HEK293 (cell line): ENCODE measurements around the gene INVS.

Source experiments
- CTCF ChIA-PET: fragments of 350-600 bp; formaldehyde crosslinking; extraction: SDS; loops from one replicate; lab custom pipeline; 2021; ENCODE audit warnings: antibody characterized with exemption; lab: Yijun Ruan, JAX
- POLR2A ChIA-PET: fragments of 300-600 bp; formaldehyde crosslinking; extraction: SDS; loops from one replicate; lab custom pipeline; 2020; ENCODE audit warnings: antibody characterized with exemption, inconsistent platforms; lab: Yijun Ruan, JAX
- H3K27ac ChIP-seq: fragments of 200-500 bp; sonication (Bioruptor generic); 2 replicates; pipeline ENCODE4 v1.5.1; 2014; ENCODE audit warnings: low read depth, low read length, control low read depth, inconsistent platforms; ENCODE audit errors: extremely low read depth
- H3K36me3 ChIP-seq, 2 experiments: fragments of 200-500 bp in 1 of 2; sonication (Bioruptor generic) in 1 of 2; 1 replicate in 1 of 2; 2 replicates in 1 of 2; pipeline ENCODE4 v1.5.1; 2014 to 2017; ENCODE audit warnings: inconsistent platforms in 2 of 2, low read length in 2 of 2; ENCODE audit not compliant: control insufficient read depth in 2 of 2, insufficient read depth in 1 of 2
- H3K4me1 ChIP-seq: fragments of 200-500 bp; sonication (Bioruptor generic); 2 replicates; pipeline ENCODE4 v1.5.1; 2014; ENCODE audit warnings: mild to moderate bottlenecking, low read length, inconsistent platforms; ENCODE audit not compliant: control insufficient read depth, insufficient read depth
- H3K4me3 ChIP-seq: 2 replicates; pipeline ENCODE4 v1.5.1; 2011; ENCODE audit warnings: low read depth, mild to moderate bottlenecking, control low read depth, low read length, moderate library complexity
- H3K9me3 ChIP-seq: fragments of 200-500 bp; sonication (Bioruptor generic); 2 replicates; pipeline ENCODE4 v1.5.1; 2014; ENCODE audit warnings: low read depth, low read length, inconsistent platforms; ENCODE audit not compliant: control insufficient read depth, insufficient read depth
- AEBP2 ChIP-seq: fragments of 450-650 bp; formaldehyde crosslinking; IDR thresholded peaks from 2 replicates; pipeline ENCODE4 v1.5.1; 2016; ENCODE audit warnings: missing biosample characterization, missing genetic modification characterization, borderline replicate concordance
- BCL6B ChIP-seq: fragments of 450-650 bp; formaldehyde crosslinking; IDR thresholded peaks from 2 replicates; pipeline ENCODE4 v1.5.1; 2017; ENCODE audit warnings: missing biosample characterization, missing genetic modification characterization
- FEZF1 ChIP-seq: fragments of 450-650 bp; formaldehyde crosslinking; IDR thresholded peaks from 2 replicates; pipeline ENCODE4 v1.5.1; 2016; ENCODE audit warnings: missing biosample characterization, missing genetic modification characterization
- HOXA7 ChIP-seq: sonication (generic); formaldehyde crosslinking; IDR thresholded peaks from 2 replicates; pipeline ENCODE4 v1.8.1; 2022; ENCODE audit warnings: missing genetic modification reagents, borderline replicate concordance
- HOXD13 ChIP-seq: sonication (generic); formaldehyde crosslinking; IDR thresholded peaks from 2 replicates; pipeline ENCODE4 v1.8.0; 2022; ENCODE audit warnings: missing genetic modification reagents, borderline replicate concordance
- KLF7 ChIP-seq: fragments of 450-650 bp; formaldehyde crosslinking; IDR thresholded peaks from 2 replicates; pipeline ENCODE4 v1.5.1; 2016; ENCODE audit warnings: missing biosample characterization, missing genetic modification characterization, borderline replicate concordance
- MYNN ChIP-seq: fragments of 450-650 bp; formaldehyde crosslinking; IDR thresholded peaks from 2 replicates; pipeline ENCODE4 v1.5.1; 2016; ENCODE audit warnings: missing biosample characterization, missing genetic modification characterization, borderline replicate concordance
- OSR2 ChIP-seq: fragments of 450-650 bp; formaldehyde crosslinking; IDR thresholded peaks from 2 replicates; pipeline ENCODE4 v1.5.1; 2016; ENCODE audit warnings: missing biosample characterization, missing genetic modification characterization
- SP7 ChIP-seq: fragments of 450-650 bp; formaldehyde crosslinking; IDR thresholded peaks from 2 replicates; pipeline ENCODE4 v1.5.1; 2016; ENCODE audit warnings: missing biosample characterization, missing genetic modification characterization
- WT1 ChIP-seq: fragments of 450-650 bp; formaldehyde crosslinking; IDR thresholded peaks from 2 replicates; pipeline ENCODE4 v1.5.1; 2016; ENCODE audit warnings: missing biosample characterization, missing genetic modification characterization
- YY1 ChIP-seq: fragments of 450-650 bp; formaldehyde crosslinking; IDR thresholded peaks from 2 replicates; pipeline ENCODE4 v1.5.1; 2018; ENCODE audit warnings: missing biosample characterization, missing genetic modification characterization
- YY2 ChIP-seq: fragments of 450-650 bp; formaldehyde crosslinking; IDR thresholded peaks from 2 replicates; pipeline ENCODE4 v1.5.1; 2016; ENCODE audit warnings: missing biosample characterization, missing genetic modification characterization
- ZNF10 ChIP-seq: fragments of 450-650 bp; formaldehyde crosslinking; IDR thresholded peaks from 2 replicates; pipeline ENCODE4 v1.5.1; 2017; ENCODE audit warnings: missing biosample characterization, missing genetic modification characterization
- ZNF138 ChIP-seq: fragments of 450-650 bp; formaldehyde crosslinking; IDR thresholded peaks from 2 replicates; pipeline ENCODE4 v1.5.1; 2016; ENCODE audit warnings: missing biosample characterization, missing genetic modification characterization, borderline replicate concordance
- ZNF211 ChIP-seq: fragments of 450-650 bp; formaldehyde crosslinking; IDR thresholded peaks from 2 replicates; pipeline ENCODE4 v1.5.1; 2016; ENCODE audit warnings: low read depth, missing biosample characterization, missing genetic modification characterization
- ZNF221 ChIP-seq: fragments of 450-650 bp; formaldehyde crosslinking; IDR thresholded peaks from 2 replicates; pipeline ENCODE4 v1.5.1; 2017; ENCODE audit warnings: missing biosample characterization, missing genetic modification characterization, borderline replicate concordance
- ZNF529 ChIP-seq: fragments of 450-650 bp; formaldehyde crosslinking; IDR thresholded peaks from 2 replicates; pipeline ENCODE4 v1.5.1; 2017; ENCODE audit warnings: missing genetic modification characterization, missing biosample characterization; ENCODE audit not compliant: insufficient replicate concordance
- ZNF600 ChIP-seq: fragments of 450-650 bp; formaldehyde crosslinking; IDR thresholded peaks from 2 replicates; pipeline ENCODE4 v1.5.1; 2016; ENCODE audit warnings: missing biosample characterization, missing genetic modification characterization
- ZNF610 ChIP-seq: fragments of 450-650 bp; formaldehyde crosslinking; IDR thresholded peaks from 2 replicates; pipeline ENCODE4 v1.5.1; 2016; ENCODE audit warnings: missing biosample characterization, missing genetic modification characterization, borderline replicate concordance
- ZNF623 ChIP-seq: fragments of 450-650 bp; formaldehyde crosslinking; IDR thresholded peaks from 2 replicates; pipeline ENCODE4 v1.5.1; 2016; ENCODE audit warnings: missing biosample characterization, missing genetic modification characterization
- ZNF658 ChIP-seq: fragments of 450-650 bp; formaldehyde crosslinking; IDR thresholded peaks from 2 replicates; pipeline ENCODE4; 2016; ENCODE audit warnings: missing biosample characterization, missing genetic modification characterization
- ZNF707 ChIP-seq: fragments of 450-650 bp; formaldehyde crosslinking; IDR thresholded peaks from 2 replicates; pipeline ENCODE4 v1.5.1; 2016; ENCODE audit warnings: missing biosample characterization, missing genetic modification characterization
- ZNF777 ChIP-seq: fragments of 450-650 bp; formaldehyde crosslinking; IDR thresholded peaks from 2 replicates; pipeline ENCODE4 v1.5.1; 2017; ENCODE audit warnings: missing biosample characterization, missing genetic modification characterization, borderline replicate concordance
- TF ChIP-seq, protein P1 (sequence below): fragments of 450-650 bp; formaldehyde crosslinking; IDR thresholded peaks from 2 replicates; pipeline ENCODE4 v1.5.1; 2016; ENCODE audit warnings: missing biosample characterization, missing genetic modification characterization, borderline replicate concordance
- TF ChIP-seq, protein P2 (sequence below): fragments of 450-650 bp; formaldehyde crosslinking; IDR thresholded peaks from 2 replicates; pipeline ENCODE4 v1.5.1; 2016; ENCODE audit warnings: missing biosample characterization, missing genetic modification characterization
- TF ChIP-seq, protein P3 (sequence below): fragments of 450-650 bp; formaldehyde crosslinking; IDR thresholded peaks from 2 replicates; pipeline ENCODE4 v1.5.1; 2016; ENCODE audit warnings: missing biosample characterization, missing genetic modification characterization

The INVS gene

DNA sequence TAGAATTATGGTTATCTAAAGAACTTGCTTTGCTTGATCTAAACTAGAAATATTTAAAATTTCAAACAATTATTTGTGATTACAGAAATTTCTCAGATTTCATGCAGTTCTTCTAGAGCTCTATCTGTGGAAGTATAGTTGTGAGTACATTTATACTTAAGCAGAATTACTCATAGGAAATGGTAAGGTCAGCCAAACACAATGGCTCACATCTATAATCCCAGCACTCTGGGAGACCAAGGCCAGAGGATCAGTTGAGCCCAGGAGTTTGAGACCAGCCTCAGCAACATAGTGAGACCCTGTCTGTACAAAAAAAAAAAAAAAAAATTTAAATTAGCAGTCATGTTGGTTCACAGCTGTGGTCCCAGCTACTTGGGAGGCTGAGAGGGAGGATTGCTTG, 71.0 kb downstream of the INVS start:
- Histone ChIP-seq H3K36me3 (no peaks in the 10 kb centered on the region), H3K27ac (no peak overlapping the region), H3K9me3 (no peaks in the 10 kb centered on the region), H3K4me3 (no peak overlapping the region), H3K4me1 (no peaks in the 10 kb centered on the region)
- ChIA-PET CTCF (interaction anchor here (0.6 kb wide), 1 partner anchor 386 kb away, joined by 3 read pairs; no protein-coding TSS in a partner anchor), POLR2A (no interaction called here)
- TF ChIP-seq AEBP2 (no peak), YY2 (tag by site-specific recombination) (no peak), HOXD13 (CRISPR knock-in tag) (no peak), OSR2 (no peak), ZNF610 (tag by site-specific recombination) (no peak), ZNF10 (no peak)

DNA sequence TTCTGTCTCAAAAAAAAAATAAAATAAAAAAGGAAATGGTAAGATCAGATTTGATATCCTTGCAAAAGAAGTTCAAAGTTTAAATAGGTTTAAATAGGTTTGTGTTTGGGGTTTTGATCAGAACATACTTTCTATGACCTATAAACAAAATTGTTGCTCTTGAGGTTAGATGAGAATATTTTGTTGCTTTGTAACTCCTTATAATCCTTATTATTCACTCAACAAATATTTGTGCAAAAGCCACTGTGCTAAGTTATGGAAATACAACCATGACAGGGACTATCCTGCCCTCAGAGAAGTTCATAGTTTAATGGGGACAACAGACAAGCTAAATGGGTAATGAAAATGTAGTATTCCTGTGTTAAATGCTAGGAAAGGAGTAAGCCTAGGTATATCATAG, 71.5 kb downstream of the INVS start:
- TF ChIP-seq FEZF1 (tag by site-specific recombination) (no peak), ZNF211 (tag by site-specific recombination) (no peak), HOXA7 (CRISPR knock-in tag) (no peak), ZNF707 (tag by site-specific recombination) (no peak), BCL6B (tag by site-specific recombination) (no peak), SP7 (tag by site-specific recombination) (no peak), ZNF221 (tag by site-specific recombination) (no peak), YY1 (tag by site-specific recombination) (no peak), WT1 (no peak), ZNF138 (no peak), ZNF600 (tag by site-specific recombination) (no peak), ZNF529 (tag by site-specific recombination) (no peak), ZNF623 (tag by site-specific recombination) (no peak), KLF7 (no peak), ZNF777 (no peak), MYNN (tag by site-specific recombination) (no peak), ZNF658 (tag by site-specific recombination) (no peak)
- TF ChIP-seq, protein P1, sequence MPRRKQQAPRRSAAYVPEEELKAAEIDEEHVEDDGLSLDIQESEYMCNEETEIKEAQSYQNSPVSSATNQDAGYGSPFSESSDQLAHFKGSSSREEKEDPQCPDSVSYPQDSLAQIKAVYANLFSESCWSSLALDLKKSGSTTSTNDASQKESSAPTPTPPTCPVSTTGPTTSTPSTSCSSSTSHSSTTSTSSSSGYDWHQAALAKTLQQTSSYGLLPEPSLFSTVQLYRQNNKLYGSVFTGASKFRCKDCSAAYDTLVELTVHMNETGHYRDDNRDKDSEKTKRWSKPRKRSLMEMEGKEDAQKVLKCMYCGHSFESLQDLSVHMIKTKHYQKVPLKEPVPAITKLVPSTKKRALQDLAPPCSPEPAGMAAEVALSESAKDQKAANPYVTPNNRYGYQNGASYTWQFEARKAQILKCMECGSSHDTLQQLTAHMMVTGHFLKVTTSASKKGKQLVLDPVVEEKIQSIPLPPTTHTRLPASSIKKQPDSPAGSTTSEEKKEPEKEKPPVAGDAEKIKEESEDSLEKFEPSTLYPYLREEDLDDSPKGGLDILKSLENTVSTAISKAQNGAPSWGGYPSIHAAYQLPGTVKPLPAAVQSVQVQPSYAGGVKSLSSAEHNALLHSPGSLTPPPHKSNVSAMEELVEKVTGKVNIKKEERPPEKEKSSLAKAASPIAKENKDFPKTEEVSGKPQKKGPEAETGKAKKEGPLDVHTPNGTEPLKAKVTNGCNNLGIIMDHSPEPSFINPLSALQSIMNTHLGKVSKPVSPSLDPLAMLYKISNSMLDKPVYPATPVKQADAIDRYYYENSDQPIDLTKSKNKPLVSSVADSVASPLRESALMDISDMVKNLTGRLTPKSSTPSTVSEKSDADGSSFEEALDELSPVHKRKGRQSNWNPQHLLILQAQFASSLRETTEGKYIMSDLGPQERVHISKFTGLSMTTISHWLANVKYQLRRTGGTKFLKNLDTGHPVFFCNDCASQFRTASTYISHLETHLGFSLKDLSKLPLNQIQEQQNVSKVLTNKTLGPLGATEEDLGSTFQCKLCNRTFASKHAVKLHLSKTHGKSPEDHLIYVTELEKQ (tag by site-specific recombination) = no peak
- TF ChIP-seq, protein P2, sequence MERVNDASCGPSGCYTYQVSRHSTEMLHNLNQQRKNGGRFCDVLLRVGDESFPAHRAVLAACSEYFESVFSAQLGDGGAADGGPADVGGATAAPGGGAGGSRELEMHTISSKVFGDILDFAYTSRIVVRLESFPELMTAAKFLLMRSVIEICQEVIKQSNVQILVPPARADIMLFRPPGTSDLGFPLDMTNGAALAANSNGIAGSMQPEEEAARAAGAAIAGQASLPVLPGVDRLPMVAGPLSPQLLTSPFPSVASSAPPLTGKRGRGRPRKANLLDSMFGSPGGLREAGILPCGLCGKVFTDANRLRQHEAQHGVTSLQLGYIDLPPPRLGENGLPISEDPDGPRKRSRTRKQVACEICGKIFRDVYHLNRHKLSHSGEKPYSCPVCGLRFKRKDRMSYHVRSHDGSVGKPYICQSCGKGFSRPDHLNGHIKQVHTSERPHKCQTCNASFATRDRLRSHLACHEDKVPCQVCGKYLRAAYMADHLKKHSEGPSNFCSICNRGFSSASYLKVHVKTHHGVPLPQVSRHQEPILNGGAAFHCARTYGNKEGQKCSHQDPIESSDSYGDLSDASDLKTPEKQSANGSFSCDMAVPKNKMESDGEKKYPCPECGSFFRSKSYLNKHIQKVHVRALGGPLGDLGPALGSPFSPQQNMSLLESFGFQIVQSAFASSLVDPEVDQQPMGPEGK (tag by site-specific recombination) = no peak
- TF ChIP-seq, protein P3, sequence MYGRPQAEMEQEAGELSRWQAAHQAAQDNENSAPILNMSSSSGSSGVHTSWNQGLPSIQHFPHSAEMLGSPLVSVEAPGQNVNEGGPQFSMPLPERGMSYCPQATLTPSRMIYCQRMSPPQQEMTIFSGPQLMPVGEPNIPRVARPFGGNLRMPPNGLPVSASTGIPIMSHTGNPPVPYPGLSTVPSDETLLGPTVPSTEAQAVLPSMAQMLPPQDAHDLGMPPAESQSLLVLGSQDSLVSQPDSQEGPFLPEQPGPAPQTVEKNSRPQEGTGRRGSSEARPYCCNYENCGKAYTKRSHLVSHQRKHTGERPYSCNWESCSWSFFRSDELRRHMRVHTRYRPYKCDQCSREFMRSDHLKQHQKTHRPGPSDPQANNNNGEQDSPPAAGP (tag by site-specific recombination) = no peak
- Histone ChIP-seq H3K27ac (no peak overlapping the region), H3K9me3 (no peaks in the 10 kb centered on the region), H3K36me3 (no peaks in the 10 kb centered on the region), H3K4me1 (no peaks in the 10 kb centered on the region), H3K4me3 (no peak overlapping the region)
- POLR2A ChIA-PET = no interaction called here
- CTCF ChIA-PET = interaction anchor here (0.6 kb wide), 1 partner anchor 386 kb away, joined by 3 read pairs; no protein-coding TSS in a partner anchor
